GM10248 (cell line): ENCODE data around the gene WDR37.

ENCODE experiments used
- CTCF ChIA-PET: fragments of 300-600 bp; sonication (Branson Sonifier 250); formaldehyde crosslinking; extraction: SDS; loops from one replicate; lab custom pipeline; 2021; ENCODE audit warnings: antibody characterized with exemption; lab: Yijun Ruan, JAX
- POLR2A ChIA-PET: fragments of 350-650 bp; sonication (Branson Sonifier 250); formaldehyde crosslinking; extraction: SDS; loops from one replicate; lab custom pipeline; 2020; ENCODE audit warnings: antibody characterized with exemption; lab: Yijun Ruan, JAX
- DNase-seq: peaks from one replicate; pipeline ENCODE4 v3.0.0; 2012; ENCODE audit errors: extremely low spot score
- CTCF ChIP-seq: IDR thresholded peaks from 2 replicates; pipeline ENCODE4 v1.5.1; 2012; ENCODE audit warnings: mild to moderate bottlenecking, low read depth; ENCODE audit errors: extremely low read depth, missing control alignments, control extremely low read depth

WDR37 gene

GRCh38 chr10:1044964-1045363 is 11.2 kb upstream of the WDR37 start:
- ChIA-PET POLR2A (interaction anchor here (1.3 to 1.5 kb wide), 2 partner anchors 9 to 116 kb away, joined by 4 to 9 read pairs; no protein-coding TSS in a partner anchor), CTCF (interaction anchor here (0.5 to 1.7 kb wide), 3 partner anchors 9 to 64 kb away, joined by 3 to 12 read pairs (median 4); no protein-coding TSS in a partner anchor)
- DNase-seq = no peak
- no peak for TF ChIP-seq CTCF

- no peak for DNase-seq
- ChIA-PET CTCF (interaction anchor here (1.7 kb wide), 1 partner anchor 9 kb away, joined by 12 read pairs; no protein-coding TSS in a partner anchor), POLR2A (interaction anchor here (1.3 to 1.5 kb wide), 2 partner anchors 9 to 117 kb away, joined by 4 to 9 read pairs; no protein-coding TSS in a partner anchor)
- TF ChIP-seq CTCF = no peak
These were observed 10.8 kb upstream of the WDR37 start for GRCh38 chr10:1045415-1045814.

- DNase-seq = no peak
- ChIA-PET CTCF (no interaction called here), POLR2A (interaction anchor here (1.2 to 3.6 kb wide), 3 partner anchors 12 to 116 kb away, joined by 3 to 33 read pairs (median 4); partner anchors contain the start of gene LARP4B)
- TF ChIP-seq CTCF = no peak
These were observed 8.2 kb upstream of the WDR37 start for GRCh38 chr10:1047937-1048336.

GRCh38 chr10:1048349-1048731 is 7.8 kb upstream of the WDR37 start:
- CTCF ChIA-PET = interaction anchor here (0.7 to 1.5 kb wide), 2 partner anchors 12 to 121 kb away, joined by 3 to 8 read pairs; no protein-coding TSS in a partner anchor
- POLR2A ChIA-PET = interaction anchor here (1.0 to 3.6 kb wide), 6 partner anchors 12 to 120 kb away, joined by 3 to 33 read pairs (median 4); partner anchors contain the start of gene LARP4B
- TF ChIP-seq CTCF = no peak
- DNase-seq = no peak

- POLR2A ChIA-PET = interaction anchor here (1.0 to 3.6 kb wide), 6 partner anchors 12 to 121 kb away, joined by 3 to 33 read pairs (median 4); partner anchors contain the start of gene LARP4B
- TF ChIP-seq CTCF = no peak
- peak; percentile 97 for DNase-seq
- CTCF ChIA-PET = interaction anchor here (0.7 to 1.5 kb wide), 3 partner anchors 13 to 121 kb away, joined by 3 to 8 read pairs (median 5); partner anchors contain the start of gene GTPBP4
These were observed 7.3 kb upstream of the WDR37 start, which contains the start of gene IDI1 for GRCh38 chr10:1048732-1049424. TSS of gene IDI1 (minus strand) at chr10:1049119. CDS start at chr10:1049003, 116 bp downstream.

GRCh38 chr10:1049425-1049958 is 6.7 kb upstream of the WDR37 start:
- CTCF ChIA-PET = interaction anchor here (1.5 kb wide), 2 partner anchors 13 to 61 kb away, joined by 5 to 8 read pairs; partner anchors contain the start of gene GTPBP4

More at GRCh38 chr10:1049425-1049958, 6.7 kb upstream of the WDR37 start:
- no peak for DNase-seq
- POLR2A ChIA-PET = interaction anchor here (1.0 to 3.6 kb wide), 6 partner anchors 13 to 121 kb away, joined by 3 to 33 read pairs (median 4); partner anchors contain the start of gene LARP4B
- TF ChIP-seq CTCF = no peak
